H1 (cell line): ENCODE measurements around the gene ITPR3. TPM values are rescaled to one million over a fixed set of nuclear protein-coding genes. Genes with fewer than 3 reads are reported as not detected.

ENCODE experiments used
- CTCF ChIA-PET: fragments of 300-600 bp; sonication (Branson Sonifier 250); formaldehyde crosslinking; loops from one replicate; lab custom pipeline; 2021; ENCODE audit not compliant: partially characterized antibody; lab: Charles Lee
- POLR2A ChIA-PET: fragments of 300-600 bp; sonication (Branson Sonifier 250); formaldehyde crosslinking; loops from one replicate; lab custom pipeline; 2021; ENCODE audit warnings: inconsistent platforms; ENCODE audit not compliant: partially characterized antibody; lab: Charles Lee
- DNase-seq, 2 experiments: peaks; one replicate each; pipeline versions ENCODE4 v3.0.0 to v3.0.0-alpha.2; 2010 to 2022; ENCODE audit warnings: low spot score in 2 of 2, low read depth in 1 of 2, mixed read lengths in 1 of 2
- FAIRE-seq: peaks from 2 replicates; lab custom pipeline; 2011; peaks lifted over from hg19 to GRCh38; lab: Jason Lieb, UNC
- H2AFZ ChIP-seq: 2 replicates; pipeline ENCODE4 v1.8.1; 2012; ENCODE audit warnings: low read length, inconsistent platforms
- H2AK5ac ChIP-seq: 2 replicates; pipeline ENCODE4 v1.6.1; 2013; ENCODE audit warnings: low read depth, low read length
- H2BK120ac ChIP-seq: replicated peaks from 2 replicates; pipeline ENCODE3; 2013; ENCODE audit warnings: low read depth, low read length, inconsistent platforms
- H2BK12ac ChIP-seq: 2 replicates; pipeline ENCODE4 v1.6.1; 2013; ENCODE audit warnings: low read depth, low read length
- H2BK15ac ChIP-seq: 2 replicates; pipeline ENCODE4 v1.6.1; 2013; ENCODE audit warnings: low read length
- H2BK20ac ChIP-seq: 2 replicates; pipeline ENCODE4 v1.6.1; 2013; ENCODE audit warnings: low read length
- H2BK5ac ChIP-seq: 2 replicates; pipeline ENCODE4 v1.6.1; 2013; ENCODE audit warnings: low read depth, low read length
- H3K14ac ChIP-seq: 2 replicates; pipeline ENCODE4 v1.6.1; 2013; ENCODE audit warnings: inconsistent platforms; ENCODE audit not compliant: insufficient read length
- H3K18ac ChIP-seq: 2 replicates; pipeline ENCODE4 v1.6.1; 2013; ENCODE audit warnings: low read length; ENCODE audit errors: extremely low read depth
- H3K23ac ChIP-seq: 2 replicates; pipeline ENCODE4 v1.6.1; 2013; ENCODE audit warnings: inconsistent platforms; ENCODE audit not compliant: insufficient read length
- H3K23me2 ChIP-seq: 2 replicates; pipeline ENCODE4 v1.6.1; 2013; ENCODE audit warnings: low read depth, low read length
- H3K27ac ChIP-seq: 2 replicates; pipeline ENCODE4 v1.6.1; 2011; ENCODE audit warnings: low read depth, low read length, inconsistent platforms
- H3K27me3 ChIP-seq, 4 experiments: replicated peaks in 1 of 4; 1 replicate in 1 of 4; 2 replicates in 3 of 4; pipeline versions ENCODE4 v1.6.1 to v1.8.1; 2011 to 2013; ENCODE audit warnings: low read length in 3 of 4, mild to moderate bottlenecking in 3 of 4, inconsistent platforms in 2 of 4, mixed read lengths in 2 of 4, moderate library complexity in 1 of 4; ENCODE audit not compliant: control insufficient read depth in 3 of 4, insufficient read depth in 3 of 4; ENCODE audit errors: extremely low read depth in 1 of 4
- H3K36me3 ChIP-seq, 4 experiments: 2 replicates each; pipeline versions ENCODE4 v1.6.1 to v1.8.1; 2011 to 2013; ENCODE audit warnings: mild to moderate bottlenecking in 4 of 4, low read length in 3 of 4, moderate library complexity in 2 of 4, control low read depth in 1 of 4, inconsistent platforms in 1 of 4; ENCODE audit not compliant: insufficient read depth in 4 of 4, control insufficient read depth in 2 of 4
- H3K4ac ChIP-seq: replicated peaks from 2 replicates; pipeline ENCODE3; 2013; ENCODE audit warnings: low read length, low read depth, mixed read lengths, inconsistent platforms; ENCODE audit not compliant: insufficient read length
- H3K4me1 ChIP-seq, 4 experiments: replicated peaks in 1 of 4; 1 replicate in 1 of 4; 2 replicates in 3 of 4; pipeline versions ENCODE4 v1.6.1 to v1.8.1; 2011 to 2013; ENCODE audit warnings: low read length in 3 of 4, inconsistent platforms in 2 of 4, mixed read lengths in 1 of 4; ENCODE audit not compliant: insufficient read depth in 4 of 4, control insufficient read depth in 3 of 4
- H3K4me2 ChIP-seq, 2 experiments: 2 replicates each; pipeline versions ENCODE4 v1.6.1 to v1.8.1; 2011 to 2013; ENCODE audit warnings: low read depth in 2 of 2, low read length in 2 of 2, control low read depth in 1 of 2, inconsistent platforms in 1 of 2, mild to moderate bottlenecking in 1 of 2; ENCODE audit not compliant: insufficient read depth in 1 of 2
- H3K4me3 ChIP-seq, 4 experiments: fragments of 200-600, 300-600 bp in 1 of 4; sonication (generic), shearing (Covaris generic), sonication (Bioruptor Twin) in 1 of 4; 2 replicates each; pipeline versions ENCODE4 v1.5.1 to v1.8.1; 2011 to 2016; ENCODE audit warnings: low read length in 4 of 4, low read depth in 3 of 4, control low read depth in 2 of 4, inconsistent platforms in 2 of 4, mild to moderate bottlenecking in 2 of 4, mixed read lengths in 1 of 4, moderate library complexity in 1 of 4; ENCODE audit not compliant: insufficient read depth in 2 of 4; ENCODE audit errors: extremely low read depth in 1 of 4
- H3K56ac ChIP-seq: replicated peaks from 2 replicates; pipeline ENCODE3; 2013; ENCODE audit warnings: low read depth, mild to moderate bottlenecking, mixed read lengths, low read length, inconsistent platforms; ENCODE audit not compliant: insufficient read length
- H3K79me1 ChIP-seq: 2 replicates; pipeline ENCODE4 v1.6.1; 2013; ENCODE audit warnings: low read depth, low read length, control low read depth
- H3K79me2 ChIP-seq, 2 experiments: 2 replicates each; pipeline versions ENCODE4 v1.6.1 to v1.8.1; 2012 to 2013; ENCODE audit warnings: low read length in 2 of 2, mild to moderate bottlenecking in 2 of 2, inconsistent platforms in 1 of 2; ENCODE audit not compliant: insufficient read depth in 2 of 2, control insufficient read depth in 1 of 2
- H3K9ac ChIP-seq, 4 experiments: replicated peaks in 1 of 4; 1 replicate in 1 of 4; 2 replicates in 3 of 4; pipeline versions ENCODE4 v1.6.1 to v1.8.1; 2011 to 2013; ENCODE audit warnings: low read depth in 3 of 4, low read length in 3 of 4, control low read depth in 2 of 4, mild to moderate bottlenecking in 2 of 4, moderate library complexity in 2 of 4, inconsistent platforms in 1 of 4; ENCODE audit errors: extremely low read depth in 1 of 4
- H3K9me3 ChIP-seq, 2 experiments: 2 replicates each; pipeline versions ENCODE4 v1.6.1 to v1.8.1; 2012 to 2013; ENCODE audit warnings: mild to moderate bottlenecking in 2 of 2, moderate library complexity in 2 of 2, control low read depth in 1 of 2, inconsistent platforms in 1 of 2, low read depth in 1 of 2, low read length in 1 of 2, mixed read lengths in 1 of 2; ENCODE audit not compliant: insufficient read depth in 2 of 2
- H4K20me1 ChIP-seq, 2 experiments: replicated peaks in 1 of 2; 2 replicates each; pipeline versions ENCODE3 to v1.8.1; 2011 to 2013; ENCODE audit warnings: inconsistent platforms in 2 of 2, low read length in 2 of 2, mild to moderate bottlenecking in 1 of 2; ENCODE audit not compliant: insufficient read depth in 2 of 2, control insufficient read depth in 1 of 2
- H4K5ac ChIP-seq: 2 replicates; pipeline ENCODE4 v1.6.1; 2013; ENCODE audit warnings: low read length, low read depth, mixed read lengths, inconsistent platforms; ENCODE audit not compliant: insufficient read length
- H4K8ac ChIP-seq: 2 replicates; pipeline ENCODE4 v1.8.0; 2013; ENCODE audit warnings: mild to moderate bottlenecking, moderate library complexity, low read length, inconsistent platforms; ENCODE audit not compliant: insufficient read depth; ENCODE audit errors: extremely low read depth
- H4K91ac ChIP-seq: replicated peaks from 2 replicates; pipeline ENCODE3; 2013; ENCODE audit warnings: low read length, mixed read lengths, inconsistent platforms; ENCODE audit not compliant: insufficient read length
- RAD21 ChIP-seq, 2 experiments: IDR thresholded peaks in 1 of 2; conservative IDR thresholded peaks in 1 of 2; 2 replicates each; pipeline ENCODE4 v1.6.1; 2011; ENCODE audit warnings: low read depth in 2 of 2, low read length in 2 of 2, improper control_type of control experiment in 1 of 2, inconsistent platforms in 1 of 2, mild to moderate bottlenecking in 1 of 2, moderate library complexity in 1 of 2
- SAP30 ChIP-seq: fragments of 300-600 bp; sonication (generic); IDR thresholded peaks from 2 replicates; pipeline ENCODE4 v1.7.1; 2012; ENCODE audit warnings: low read length, moderate library complexity, mild to moderate bottlenecking, inconsistent platforms; ENCODE audit not compliant: insufficient read depth, insufficient replicate concordance
- SIN3A ChIP-seq, 2 experiments: IDR thresholded peaks in 1 of 2; conservative IDR thresholded peaks in 1 of 2; 2 replicates each; pipeline ENCODE4 v1.6.1; 2011 to 2012; ENCODE audit warnings: low read length in 2 of 2, improper control_type of control experiment in 1 of 2, low read depth in 1 of 2, mild to moderate bottlenecking in 1 of 2
- WGBS, 2 experiments: shearing (Covaris generic) in 1 of 2; methylation state at CpG; one replicate each; pipeline versions ENCODE4 v1.1.6 to v1.1.7; 2013 to 2015; ENCODE audit warnings: low lambda C conversion rate in 2 of 2, mixed read lengths in 2 of 2, inconsistent platforms in 1 of 2, low coverage in 1 of 2, missing lambda C conversion rate in 1 of 2; ENCODE audit not compliant: insufficient replicate concordance in 2 of 2, insufficient coverage in 1 of 2, insufficient read length in 1 of 2; ENCODE audit errors: extremely low coverage in 1 of 2, missing lambda C conversion rate in 1 of 2; 5-methylcytosine and 5-hydroxymethylcytosine counted together
- polyA plus RNA-seq, 7 experiments: library from polyadenylated mRNA; depleted of rRNA in 3 of 7; stranded (reverse) in 5 of 7; unstranded in 2 of 7; fragments of >200 nt in 5 of 7; fragments of 200-250 nt in 2 of 7; gene quantifications; 1 replicate in 5 of 7; 2 replicates in 1 of 7; 4 replicates in 1 of 7; pipeline versions ENCODE4 v1.2.1 to v1.2.3, GENCODE V29; 2011 to 2013; ENCODE audit warnings: missing spikeins in 2 of 7, mixed read lengths in 2 of 7
- total RNA-seq: library from RNA; stranded (reverse); fragmentation: NEBNext Ultra II Directional; extraction: Animal tissue kit (Norgen Biotek cat#: 25700); gene quantifications from 2 replicates; pipeline ENCODE4 v1.2.1, GENCODE V29; 2021
- TF ChIP-seq, protein P1 (sequence below), 3 experiments: IDR thresholded peaks; 1 replicate in 2 of 3; 2 replicates in 1 of 3; pipeline versions ENCODE4 v1.5.1 to v1.6.1; 2011; ENCODE audit warnings: low read length in 3 of 3, mild to moderate bottlenecking in 3 of 3, inconsistent platforms in 2 of 3, low read depth in 1 of 3, moderate library complexity in 1 of 3; ENCODE audit not compliant: insufficient read depth in 1 of 3; ENCODE audit errors: control extremely low read depth in 1 of 3
- TF ChIP-seq, protein P2 (sequence below): IDR thresholded peaks from 2 replicates; pipeline ENCODE4 v1.6.1; 2011; ENCODE audit warnings: low read length, improper control_type of control experiment

The ITPR3 gene
- total and polyA plus RNA-seq, 2 of the 8 experiments (the other 6 are each of a cell fraction or from before 2014, with no cell fraction given) = 29.1 to 45.7 TPM

DNA sequence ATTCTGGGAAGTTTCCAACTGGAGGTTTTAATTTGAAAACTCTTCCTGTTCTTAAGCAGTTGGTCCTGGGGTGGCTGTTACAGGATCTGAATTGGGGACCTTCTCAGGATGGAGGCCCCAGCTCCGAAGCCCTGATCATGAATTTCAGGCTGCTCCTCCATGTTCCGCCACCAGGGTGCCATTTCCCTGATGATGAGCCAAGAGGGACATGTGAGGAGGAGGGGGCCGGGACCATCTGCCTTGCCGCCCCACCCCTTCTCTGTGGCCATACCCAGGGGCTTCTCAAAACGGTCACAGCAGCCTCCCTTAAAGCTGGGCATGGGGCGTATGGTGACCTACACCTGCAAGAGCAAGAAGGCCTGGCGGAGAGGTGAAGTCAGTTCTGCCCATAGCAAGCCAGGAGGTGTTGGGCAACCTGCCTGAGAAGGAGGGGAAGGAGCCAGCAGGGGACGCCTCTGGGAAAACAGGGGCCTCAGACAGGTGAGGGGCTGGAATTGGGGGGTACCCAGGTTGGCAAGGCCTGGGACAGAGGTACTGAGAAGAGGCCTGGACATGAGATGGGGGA is 37.4 kb upstream of the ITPR3 start:
- Histone ChIP-seq H3K23ac (no peak overlapping the region), H3K27me3 (no peaks in the 10 kb centered on the region), H3K4ac (no peak overlapping the region), H3K23me2 (peaks cover 5% of the 10 kb centered on the region; the same call in 1 of the 2 replicates), H3K14ac (no peak overlapping the region), H3K36me3 (no peaks in the 10 kb centered on the region), H4K20me1 (no peaks in the 10 kb centered on the region), H2BK20ac (no peak overlapping the region), H4K8ac (peak overlapping the region; percentile 52; the same call in 1 of the 2 replicates), H3K4me1 (peaks cover 0 to 7% (median 5%) of the 10 kb centered on the region in 4 experiments; a peak in 6 of 7 replicates), H4K91ac (no peak overlapping the region), H2BK12ac (no peak overlapping the region; the same call in 1 of the 2 replicates), H3K27ac (no peak overlapping the region), H3K18ac (peak overlapping the region; percentile 42), H4K5ac (peak overlapping the region; percentile 45), H3K79me1 (no peaks in the 10 kb centered on the region), H2BK15ac (no peak overlapping the region), H2AK5ac (no peak overlapping the region), H3K79me2 (peaks cover 0 to 11% of the 10 kb centered on the region in 2 experiments; a peak in 3 of 4 replicates), H2BK120ac (no peak overlapping the region), H3K9me3 (no peaks in the 10 kb centered on the region), H3K4me2 (no peak overlapping the region), H2BK5ac (0 out of 2 replicates have a peak overlapping the region, but pooled peaks have one; percentile 3), H3K56ac (no peak overlapping the region), H2AFZ (peak overlapping the region; percentile 98), H3K9ac (no peak overlapping the region), H3K4me3 (no peak overlapping the region)
- DNase-seq (peak in 1 of 2 experiments; percentile 82), FAIRE-seq (no peak)
- POLR2A ChIA-PET = interaction anchor here (1.1 kb wide), 1 partner anchor 448 kb away, joined by 3 read pairs; no protein-coding TSS in a partner anchor
- CTCF ChIA-PET = interaction anchor here (0.6 to 8.3 kb wide), 23 partner anchors 8 to 938 kb away, joined by 3 to 70 read pairs (median 5); partner anchors contain the start of genes ITPR3 and UQCC2
- 82% methylated on average over 8 of the region's 8 CpGs; no CpG with 5 or more reads in 1 of the 2 experiments for WGBS, 2 experiments
- TF ChIP-seq SIN3A (conservative IDR thresholded peaks at IDR 0.05 in 1 of 2, IDR thresholded peaks at IDR 0.05 in 1 of 2; ENCODE audit: low read depth in 1 of 2, low read length in 2 of 2) = no peak
- no peak for TF ChIP-seq SAP30
- TF ChIP-seq, protein P1, sequence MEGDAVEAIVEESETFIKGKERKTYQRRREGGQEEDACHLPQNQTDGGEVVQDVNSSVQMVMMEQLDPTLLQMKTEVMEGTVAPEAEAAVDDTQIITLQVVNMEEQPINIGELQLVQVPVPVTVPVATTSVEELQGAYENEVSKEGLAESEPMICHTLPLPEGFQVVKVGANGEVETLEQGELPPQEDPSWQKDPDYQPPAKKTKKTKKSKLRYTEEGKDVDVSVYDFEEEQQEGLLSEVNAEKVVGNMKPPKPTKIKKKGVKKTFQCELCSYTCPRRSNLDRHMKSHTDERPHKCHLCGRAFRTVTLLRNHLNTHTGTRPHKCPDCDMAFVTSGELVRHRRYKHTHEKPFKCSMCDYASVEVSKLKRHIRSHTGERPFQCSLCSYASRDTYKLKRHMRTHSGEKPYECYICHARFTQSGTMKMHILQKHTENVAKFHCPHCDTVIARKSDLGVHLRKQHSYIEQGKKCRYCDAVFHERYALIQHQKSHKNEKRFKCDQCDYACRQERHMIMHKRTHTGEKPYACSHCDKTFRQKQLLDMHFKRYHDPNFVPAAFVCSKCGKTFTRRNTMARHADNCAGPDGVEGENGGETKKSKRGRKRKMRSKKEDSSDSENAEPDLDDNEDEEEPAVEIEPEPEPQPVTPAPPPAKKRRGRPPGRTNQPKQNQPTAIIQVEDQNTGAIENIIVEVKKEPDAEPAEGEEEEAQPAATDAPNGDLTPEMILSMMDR (IDR thresholded peaks at IDR 0.05; ENCODE audit: control extremely low read depth in 1 of 3, insufficient read depth in 1 of 3, low read depth in 1 of 3, low read length in 3 of 3) = peak in 2 of 3 experiments; percentile 49 to 66; a peak in 3 of 4 replicates
- TF ChIP-seq, protein P2, sequence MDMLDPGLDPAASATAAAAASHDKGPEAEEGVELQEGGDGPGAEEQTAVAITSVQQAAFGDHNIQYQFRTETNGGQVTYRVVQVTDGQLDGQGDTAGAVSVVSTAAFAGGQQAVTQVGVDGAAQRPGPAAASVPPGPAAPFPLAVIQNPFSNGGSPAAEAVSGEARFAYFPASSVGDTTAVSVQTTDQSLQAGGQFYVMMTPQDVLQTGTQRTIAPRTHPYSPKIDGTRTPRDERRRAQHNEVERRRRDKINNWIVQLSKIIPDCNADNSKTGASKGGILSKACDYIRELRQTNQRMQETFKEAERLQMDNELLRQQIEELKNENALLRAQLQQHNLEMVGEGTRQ = no peak
- TF ChIP-seq RAD21 (IDR thresholded peaks at IDR 0.05 in 1 of 2, conservative IDR thresholded peaks at IDR 0.05 in 1 of 2; ENCODE audit: low read depth in 2 of 2, low read length in 2 of 2) = peak; percentile 1 to 24; a peak in 1 of 4 replicates
